OCI-LY3 (cell line): ENCODE measurements around the gene ILF3.

Experiments used
- H2AFZ ChIP-seq: fragments of 200-600, 300-600 bp; shearing (Covaris generic); 2 replicates; pipeline ENCODE4 v1.6.0; 2014; ENCODE audit warnings: antibody characterized with exemption, low read depth, low read length
- H3K27ac ChIP-seq: fragments of 200-600, 300-600 bp; sonication (generic); 2 replicates; pipeline ENCODE4 v1.5.1; 2014; ENCODE audit warnings: mild to moderate bottlenecking, low read length, moderate library complexity, mixed read lengths
- H3K27me3 ChIP-seq: fragments of 200-600, 300-600 bp; sonication (generic); 2 replicates; pipeline ENCODE4 v1.6.1; 2014; ENCODE audit warnings: low read depth, low read length, mixed read lengths
- H3K36me3 ChIP-seq: fragments of 200-600, 300-600 bp; sonication (generic); replicated peaks from 2 replicates; pipeline ENCODE3; 2014; ENCODE audit warnings: low read depth, low read length, mixed read lengths
- H3K4me1 ChIP-seq: fragments of 300-600, 200-600 bp; sonication (generic); 2 replicates; pipeline ENCODE4 v1.6.1; 2014; ENCODE audit warnings: low read length, mixed read lengths
- H3K4me2 ChIP-seq: fragments of 200-600, 300-600 bp; sonication (generic); 2 replicates; pipeline ENCODE4 v1.6.1; 2014; ENCODE audit warnings: low read length, mixed read lengths
- H3K4me3 ChIP-seq: fragments of 300-600, 200-600 bp; sonication (generic); 2 replicates; pipeline ENCODE4 v1.5.1; 2014; ENCODE audit warnings: antibody characterized with exemption, mild to moderate bottlenecking, low read length, moderate library complexity
- H3K79me2 ChIP-seq: fragments of 300-600, 200-600 bp; shearing (Covaris generic); 2 replicates; pipeline ENCODE4 v1.6.1; 2014; ENCODE audit warnings: mild to moderate bottlenecking, low read length, mixed read lengths
- H3K9ac ChIP-seq: fragments of 300-600, 200-600 bp; shearing (Covaris generic); 2 replicates; pipeline ENCODE4 v1.6.0; 2014; ENCODE audit warnings: mild to moderate bottlenecking, low read length, moderate library complexity
- H3K9me3 ChIP-seq: fragments of 200-600, 300-600 bp; shearing (Covaris generic); 2 replicates; pipeline ENCODE4 v1.6.1; 2014; ENCODE audit warnings: low read length, mixed read lengths; ENCODE audit not compliant: insufficient read depth
- H4K20me1 ChIP-seq: fragments of 200-600, 300-600 bp; sonication (generic); 2 replicates; pipeline ENCODE4 v1.6.1; 2016; ENCODE audit warnings: low read length, mixed read lengths; ENCODE audit not compliant: insufficient read depth
- CTCF ChIP-seq: fragments of 200-600, 300-600 bp; sonication (generic); IDR thresholded peaks from 2 replicates; pipeline ENCODE4 v1.5.1; 2014; ENCODE audit warnings: antibody characterized with exemption, low read length, low read depth
- EZH2phosphoT487 ChIP-seq: fragments of 200-600 bp; shearing (Covaris generic); IDR thresholded peaks from 2 replicates; pipeline ENCODE4 v1.6.1; 2018; ENCODE audit warnings: antibody characterized with exemption, mixed run types, low read depth

ILF3 gene

GRCh38 chr19:10615429-10616023 is 38.6 kb upstream of the ILF3 start:
- no peak overlapping the region for H2AFZ ChIP-seq
- peaks cover 17% of the 10 kb centered on the region; the same call in 1 of the 2 replicates for H4K20me1 ChIP-seq
- peaks cover 3% of the 10 kb centered on the region for H3K36me3 ChIP-seq
- no peak overlapping the region for H3K9ac ChIP-seq
- peaks cover 3% of the 10 kb centered on the region; the same call in 1 of the 2 replicates for H3K79me2 ChIP-seq
- no peak overlapping the region for H3K4me2 ChIP-seq
- H3K27me3 ChIP-seq: no peaks in the 10 kb centered on the region
- no peaks in the 10 kb centered on the region for H3K9me3 ChIP-seq
- TF ChIP-seq CTCF (no peak), EZH2phosphoT487 (no peak)
- H3K4me1 ChIP-seq: no peaks in the 10 kb centered on the region
- H3K4me3 ChIP-seq: no peak overlapping the region
- no peak overlapping the region for H3K27ac ChIP-seq

GRCh38 chr19:10617409-10618121 is 36.6 kb upstream of the ILF3 start:
- Histone ChIP-seq H4K20me1 (peaks cover 14% of the 10 kb centered on the region; the same call in 1 of the 2 replicates), H3K9me3 (no peaks in the 10 kb centered on the region), H3K4me1 (no peaks in the 10 kb centered on the region), H3K36me3 (peaks cover 3% of the 10 kb centered on the region), H3K27me3 (no peaks in the 10 kb centered on the region), H3K4me3 (no peak overlapping the region), H3K4me2 (no peak overlapping the region), H3K9ac (no peak overlapping the region), H3K79me2 (peaks cover 3% of the 10 kb centered on the region; the same call in 1 of the 2 replicates), H3K27ac (no peak overlapping the region), H2AFZ (no peak overlapping the region)
- TF ChIP-seq EZH2phosphoT487 (no peak), CTCF (no peak)

- no peaks in the 10 kb centered on the region for H3K9me3 ChIP-seq
- H3K4me3 ChIP-seq: no peak overlapping the region
- no peaks in the 10 kb centered on the region for H3K79me2 ChIP-seq
- no peak for TF ChIP-seq EZH2phosphoT487
- TF ChIP-seq CTCF: no peak
- H3K4me2 ChIP-seq: no peak overlapping the region
- no peak overlapping the region for H3K9ac ChIP-seq
- no peak overlapping the region for H2AFZ ChIP-seq
- peaks cover 11% of the 10 kb centered on the region; the same call in 1 of the 2 replicates for H4K20me1 ChIP-seq
- H3K27me3 ChIP-seq: no peaks in the 10 kb centered on the region
- H3K36me3 ChIP-seq: no peaks in the 10 kb centered on the region
- no peaks in the 10 kb centered on the region for H3K4me1 ChIP-seq
- no peak overlapping the region for H3K27ac ChIP-seq
These were observed 35.3 kb upstream of the ILF3 start for GRCh38 chr19:10618846-10619245.

GRCh38 chr19:10620786-10621185 is 33.4 kb upstream of the ILF3 start:
- no peak overlapping the region for H3K4me2 ChIP-seq

More at GRCh38 chr19:10620786-10621185, 33.4 kb upstream of the ILF3 start:
- no peak overlapping the region for H3K4me3 ChIP-seq
- H3K36me3 ChIP-seq: no peaks in the 10 kb centered on the region
- H4K20me1 ChIP-seq: peaks cover 7% of the 10 kb centered on the region; the same call in 1 of the 2 replicates
- no peak overlapping the region for H3K27ac ChIP-seq
- TF ChIP-seq CTCF (no peak), EZH2phosphoT487 (no peak)
- H3K9me3 ChIP-seq: no peaks in the 10 kb centered on the region
- H3K27me3 ChIP-seq: no peaks in the 10 kb centered on the region
- no peak overlapping the region for H2AFZ ChIP-seq
- no peak overlapping the region for H3K9ac ChIP-seq
- H3K79me2 ChIP-seq: no peaks in the 10 kb centered on the region
- H3K4me1 ChIP-seq: no peaks in the 10 kb centered on the region
